IPS-20b (cell line): Measurements from ENCODE around the gene CAMLG.
"Not testable (repeated sequence)": the region's sequence is repeated elsewhere in the genome, so short reads cannot be mapped to it uniquely, and the experiment has no call there.

Experiments used
- H3K27ac ChIP-seq: one replicate; pipeline ENCODE4 v1.5.1; 2013; ENCODE audit warnings: low read length
- H3K27me3 ChIP-seq: 2 replicates; pipeline ENCODE4 v1.6.1; 2013; ENCODE audit warnings: mild to moderate bottlenecking, low read length, inconsistent platforms; ENCODE audit not compliant: insufficient read depth
- H3K36me3 ChIP-seq: 2 replicates; pipeline ENCODE4 v1.6.1; 2013; ENCODE audit warnings: low read depth, mild to moderate bottlenecking, inconsistent platforms, low read length, moderate library complexity; ENCODE audit not compliant: insufficient read depth
- H3K4me1 ChIP-seq: 2 replicates; pipeline ENCODE4 v1.6.1; 2013; ENCODE audit warnings: mild to moderate bottlenecking, control low read depth, inconsistent platforms, low read length, moderate library complexity; ENCODE audit not compliant: insufficient read depth
- H3K4me3 ChIP-seq: 2 replicates; pipeline ENCODE4 v1.5.1; 2013; ENCODE audit warnings: mild to moderate bottlenecking, low read length, inconsistent platforms
- H3K9ac ChIP-seq: 2 replicates; pipeline ENCODE4 v1.6.1; 2013; ENCODE audit warnings: low read depth, mild to moderate bottlenecking, inconsistent platforms, low read length, moderate library complexity
- H3K9me3 ChIP-seq: 2 replicates; pipeline ENCODE4 v1.6.1; 2013; ENCODE audit warnings: mild to moderate bottlenecking, low read depth, low read length, inconsistent platforms; ENCODE audit not compliant: insufficient read depth

Gene CAMLG

GRCh38 chr5:134738963-134739661 lies 764 bp downstream of the CAMLG start:
- Histone ChIP-seq H3K4me3 (peak overlapping the region; percentile 99), H3K27me3 (no peaks in the 10 kb centered on the region), H3K27ac (no peak overlapping the region), H3K9ac (peak overlapping the region; percentile 95), H3K9me3 (no peaks in the 10 kb centered on the region), H3K36me3 (peaks cover 29% of the 10 kb centered on the region), H3K4me1 (peaks cover 3% of the 10 kb centered on the region; the same call in 1 of the 2 replicates)

- Histone ChIP-seq H3K27me3 (no peaks in the 10 kb centered on the region), H3K27ac (no peak overlapping the region)
Observed at GRCh38 chr5:134741052-134741451, 2.7 kb downstream of the CAMLG start.

GRCh38 chr5:134742134-134742533 lies 3.8 kb downstream of the CAMLG start:
- no peak overlapping the region for H3K9ac ChIP-seq
- H3K4me1 ChIP-seq: peaks cover 3% of the 10 kb centered on the region; the same call in 1 of the 2 replicates
- peaks cover 37% of the 10 kb centered on the region for H3K36me3 ChIP-seq
- no peak overlapping the region for H3K4me3 ChIP-seq
- H3K27me3 ChIP-seq: no peaks in the 10 kb centered on the region
- no peaks in the 10 kb centered on the region for H3K9me3 ChIP-seq
- H3K27ac ChIP-seq: no peak overlapping the region

More at GRCh38 chr5:134741052-134741451, 2.7 kb downstream of the CAMLG start:
- H3K9ac ChIP-seq: no peak overlapping the region
- no peaks in the 10 kb centered on the region for H3K9me3 ChIP-seq
- H3K36me3 ChIP-seq: peaks cover 37% of the 10 kb centered on the region
- H3K4me3 ChIP-seq: no peak overlapping the region
- H3K4me1 ChIP-seq: peaks cover 3% of the 10 kb centered on the region; the same call in 1 of the 2 replicates

- H3K9me3 ChIP-seq: no peaks in the 10 kb centered on the region
- H3K27me3 ChIP-seq: no peaks in the 10 kb centered on the region
- H3K36me3 ChIP-seq: peaks cover 15% of the 10 kb centered on the region
- H3K27ac ChIP-seq: no peak overlapping the region
- H3K9ac ChIP-seq: no peak overlapping the region
- no peak overlapping the region for H3K4me3 ChIP-seq
- H3K4me1 ChIP-seq: no peaks in the 10 kb centered on the region
Observed at GRCh38 chr5:134749415-134749814, 11.1 kb downstream of the CAMLG start.

GRCh38 chr5:134758176-134758503 lies 19.8 kb downstream of the CAMLG start:
- H3K9me3 ChIP-seq: no peaks in the 10 kb centered on the region
- peaks cover 5% of the 10 kb centered on the region; the same call in 1 of the 2 replicates for H3K4me1 ChIP-seq
- peak overlapping the region; percentile 56; the same call in 1 of the 2 replicates for H3K9ac ChIP-seq
- H3K4me3 ChIP-seq: peak overlapping the region; percentile 95
- no peak overlapping the region for H3K27ac ChIP-seq
- H3K36me3 ChIP-seq: peaks cover under 1% of the 10 kb centered on the region; the same call in 1 of the 2 replicates
- 0 out of 2 replicates have a peak, but pooled peaks cover 10% of the 10 kb centered on the region for H3K27me3 ChIP-seq

GRCh38 chr5:134758504-134759341 lies 20.4 kb downstream of the CAMLG start, which contains the start of gene DDX46:
DDX46 (plus strand) TSS chr5:134758779; CDS start chr5:134758939, 160 bp downstream.
- Histone ChIP-seq H3K4me3 (peak within 1 kb of the TSS; percentile 95), H3K36me3 (peaks cover 6% of the 10 kb centered on the region), H3K9ac (peak within 1 kb of the TSS; percentile 96), H3K4me1 (peaks cover 5% of the 10 kb centered on the region; the same call in 1 of the 2 replicates), H3K27ac (peak within 1 kb of the TSS; percentile 0), H3K27me3 (0 out of 2 replicates have a peak, but pooled peaks cover 10% of the 10 kb centered on the region), H3K9me3 (no peaks in the 10 kb centered on the region)

- H3K9ac ChIP-seq, H3K27me3 ChIP-seq, H3K4me1 ChIP-seq, H3K9me3 ChIP-seq, H3K4me3 ChIP-seq, H3K27ac ChIP-seq: not testable (repeated sequence)
- peaks cover 95% of the 10 kb centered on the region for H3K36me3 ChIP-seq
Observed at GRCh38 chr5:134767528-134768291, 29.4 kb downstream of the CAMLG start.

GRCh38 chr5:134769206-134769605 lies 30.9 kb downstream of the CAMLG start:
- Histone ChIP-seq H3K27me3 (no peaks in the 10 kb centered on the region), H3K36me3 (peaks cover 99% of the 10 kb centered on the region), H3K4me1 (no peaks in the 10 kb centered on the region), H3K27ac (no peak overlapping the region), H3K9ac (no peak overlapping the region), H3K9me3 (no peaks in the 10 kb centered on the region), H3K4me3 (no peak overlapping the region)

GRCh38 chr5:134772461-134773125 lies 34.2 kb downstream of the CAMLG start:
- Histone ChIP-seq H3K9me3 (no peaks in the 10 kb centered on the region), H3K4me1 (no peaks in the 10 kb centered on the region), H3K27ac (no peak overlapping the region), H3K9ac (no peak overlapping the region), H3K4me3 (no peak overlapping the region), H3K27me3 (no peaks in the 10 kb centered on the region), H3K36me3 (peaks cover 98% of the 10 kb centered on the region)

GRCh38 chr5:134777366-134777765 lies 39.0 kb downstream of the CAMLG start:
- H3K27me3 ChIP-seq: no peaks in the 10 kb centered on the region
- H3K4me1 ChIP-seq: no peaks in the 10 kb centered on the region
- no peak overlapping the region for H3K9ac ChIP-seq
- H3K36me3 ChIP-seq: peaks cover 95% of the 10 kb centered on the region
- no peak overlapping the region for H3K4me3 ChIP-seq
- H3K9me3 ChIP-seq: no peaks in the 10 kb centered on the region
- H3K27ac ChIP-seq: no peak overlapping the region
